T47D (cell line): ENCODE results near the gene SHISA3.

Experiments used
- DNase-seq, 2 experiments: peaks; one replicate each; pipeline versions ENCODE4 v3.0.0 to v3.0.0-alpha.2; 2011 to 2012; ENCODE audit warnings: low read depth in 1 of 2, low spot score in 1 of 2
- JUND ChIP-seq: IDR thresholded peaks from 2 replicates; pipeline ENCODE4 v1.6.1; 2012; ENCODE audit warnings: low read depth
- in situ Hi-C: cut with HindIII; loops from 2 replicates; pipeline ENCODE4 v1.10.0; 2016; ENCODE audit warnings: low sequenced_read_pairs, low pct_unique_long_range_greater_than_20kb

Gene SHISA3

DNA sequence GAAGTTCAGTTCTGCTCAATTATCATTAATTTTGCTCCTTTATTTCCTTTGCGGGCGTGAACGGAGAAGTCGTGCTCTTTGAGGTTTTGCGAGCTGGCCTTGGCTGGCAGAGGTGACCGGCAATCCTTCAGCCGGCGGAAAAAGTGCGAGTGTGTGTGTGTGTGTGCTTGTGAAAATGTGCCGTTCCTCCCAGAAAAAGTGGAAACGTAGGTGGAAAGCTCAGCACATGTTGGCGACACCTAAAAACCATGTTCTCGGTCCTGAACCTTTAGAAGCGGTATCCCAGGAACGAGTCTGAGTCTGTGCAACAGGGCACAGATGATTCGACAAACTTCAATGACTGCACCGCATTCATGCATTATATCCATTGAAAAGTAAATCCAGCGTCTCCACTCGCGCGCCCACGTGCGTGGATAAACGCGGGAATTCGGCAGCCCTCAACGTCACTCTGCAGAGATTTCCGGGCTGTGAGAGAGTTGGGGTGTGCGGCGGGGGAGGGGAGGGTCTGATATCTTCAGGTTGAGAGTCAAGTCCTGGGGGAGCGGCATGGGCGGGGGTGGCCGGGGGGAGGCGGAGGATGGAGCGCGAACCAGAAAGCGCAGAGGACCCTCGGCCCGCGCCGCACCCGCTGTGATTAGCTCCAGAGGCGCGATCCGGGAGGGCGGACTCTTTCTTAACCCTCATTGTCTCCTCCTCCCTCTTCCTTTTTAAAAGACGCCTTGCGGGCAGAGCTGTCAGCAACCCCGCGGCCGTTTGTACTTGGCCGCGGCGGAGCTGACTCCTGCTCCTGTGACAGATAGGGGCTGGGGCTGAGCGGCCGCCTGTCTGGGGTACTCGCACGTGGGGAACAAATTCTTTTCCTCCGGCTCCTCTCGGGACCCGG, at the start of gene SHISA3:
Gene SHISA3 (plus strand): TSS at position 737 of the 883 bp plus-strand sequence. CDS start 569 bp downstream, outside the sequence.
- in situ Hi-C loops = no loop called here
- no peak for DNase-seq
- no peak for TF ChIP-seq JUND

DNA sequence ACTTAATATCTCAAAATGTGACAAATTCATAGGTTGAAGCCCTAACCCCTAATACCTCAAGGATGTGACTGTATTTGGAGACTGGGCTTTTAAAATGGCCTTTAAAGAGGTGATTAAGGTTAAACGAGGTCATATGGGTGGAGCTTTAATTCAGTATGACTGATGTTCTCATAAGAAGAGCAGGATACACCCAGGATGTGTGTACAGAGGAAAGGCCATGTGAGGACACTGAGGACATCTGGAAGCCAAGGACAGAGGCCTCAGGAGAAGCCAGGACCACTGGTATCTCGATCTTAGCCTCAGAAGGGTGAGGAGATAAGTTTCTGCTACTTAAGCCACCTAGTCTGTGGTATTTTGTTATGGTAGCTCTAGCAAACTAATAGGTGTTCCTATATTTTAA, 49.0 kb upstream of the SHISA3 start:
- DNase-seq = no peak
- no peak for TF ChIP-seq JUND
- in situ Hi-C loops = no loop called here

GRCh38 chr4:42348692-42349091, 48.6 kb upstream of the SHISA3 start:
- DNase-seq = no peak
- TF ChIP-seq JUND = no peak
- in situ Hi-C loops = no loop called here

- TF ChIP-seq JUND = no peak
- in situ Hi-C loops = no loop called here
Observed at GRCh38 chr4:42350611-42351182, 46.6 kb upstream of the SHISA3 start.

GRCh38 chr4:42352049-42352448, 45.2 kb upstream of the SHISA3 start:
- no peak for TF ChIP-seq JUND
- in situ Hi-C loops = no loop called here

More at GRCh38 chr4:42350611-42351182, 46.6 kb upstream of the SHISA3 start:
- no peak for DNase-seq

DNA sequence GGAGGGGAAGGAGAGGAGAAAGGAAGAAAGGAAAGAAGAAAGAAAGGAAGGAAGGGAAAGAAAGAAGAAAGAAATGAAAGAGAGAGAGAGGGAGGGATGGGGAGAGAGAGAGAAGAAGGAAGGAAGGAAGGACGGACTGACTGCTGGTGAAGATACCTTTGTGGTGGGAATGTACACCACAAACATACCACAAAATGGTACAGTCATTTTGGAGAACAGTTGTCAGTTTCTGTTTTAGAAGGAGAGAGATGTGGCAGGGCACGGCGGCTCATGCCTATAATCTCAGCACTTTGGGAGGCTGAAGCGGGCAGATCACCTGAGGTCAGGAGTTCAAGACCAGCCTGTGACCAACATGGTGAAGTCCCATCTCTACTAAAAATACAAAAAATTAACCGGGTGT, 40.0 kb upstream of the SHISA3 start:
- in situ Hi-C loops = no loop called here

More at GRCh38 chr4:42352049-42352448, 45.2 kb upstream of the SHISA3 start:
- no peak for DNase-seq

DNA sequence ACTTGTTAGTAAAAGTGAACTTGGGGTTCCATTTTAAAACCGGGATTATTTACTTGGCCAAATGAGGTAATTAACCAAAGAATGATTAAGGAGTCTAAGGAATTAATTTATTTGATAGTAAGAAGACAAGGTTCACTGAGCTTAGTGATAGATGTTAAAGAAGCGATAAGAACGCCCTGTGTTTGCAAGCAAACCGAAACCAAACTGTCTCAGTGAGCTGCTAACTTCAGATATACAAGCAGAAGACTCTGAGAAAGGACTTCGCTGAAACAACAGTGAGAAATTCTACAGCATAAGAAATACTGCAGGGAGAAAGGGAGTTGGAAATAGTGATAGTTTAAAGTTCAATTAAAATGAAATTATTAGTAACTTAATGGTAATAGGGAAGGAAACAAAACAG, 37.6 kb upstream of the SHISA3 start:
- in situ Hi-C loops = no loop called here
- DNase-seq = no peak

More for the DNA sequence above, 40.0 kb upstream of the SHISA3 start:
- no peak for TF ChIP-seq JUND
- no peak for DNase-seq

DNA sequence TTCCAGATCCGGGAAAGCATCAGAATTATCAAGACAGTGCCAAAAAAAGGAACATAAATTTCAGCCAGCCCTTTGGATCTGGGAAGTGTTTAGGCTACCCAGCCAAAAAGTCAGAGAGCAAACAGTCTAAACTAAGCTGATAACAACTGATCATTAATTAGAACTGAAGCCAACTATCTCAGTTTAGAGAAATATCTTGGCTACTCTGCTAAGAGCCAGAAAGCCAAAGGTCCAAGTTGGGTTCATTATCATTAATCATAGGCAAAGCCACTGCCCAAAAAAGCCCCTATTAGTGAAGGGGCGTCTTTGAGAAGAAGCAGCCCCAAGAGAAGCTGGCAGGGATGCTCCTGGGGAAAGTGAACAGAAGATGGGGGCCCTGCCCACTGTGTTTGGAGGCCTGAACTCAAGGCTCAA, 37.0 kb upstream of the SHISA3 start:
- in situ Hi-C loops = no loop called here
- no peak for TF ChIP-seq JUND
- DNase-seq = no peak

More for the DNA sequence above, 37.6 kb upstream of the SHISA3 start:
- no peak for TF ChIP-seq JUND

GRCh38 chr4:42361456-42361855, 35.8 kb upstream of the SHISA3 start:
- TF ChIP-seq JUND = no peak
- in situ Hi-C loops = no loop called here
- no peak for DNase-seq

- in situ Hi-C loops = no loop called here
- no peak for TF ChIP-seq JUND
- DNase-seq = no peak
Observed at GRCh38 chr4:42362591-42362990, 34.7 kb upstream of the SHISA3 start.

GRCh38 chr4:42363614-42364013, 33.7 kb upstream of the SHISA3 start:
- in situ Hi-C loops = no loop called here
- TF ChIP-seq JUND = no peak
- DNase-seq = no peak

- in situ Hi-C loops = no loop called here
- DNase-seq = no peak
- TF ChIP-seq JUND = no peak
Observed at GRCh38 chr4:42364266-42365053, 32.8 kb upstream of the SHISA3 start.
